Measurements from ENCODE around the gene EVC. TPM values are rescaled to one million over a fixed set of nuclear protein-coding genes. Genes with fewer than 3 reads are reported as not detected.

EVC gene
- total and polyA plus RNA-seq, 2 of the 8 experiments (the other 6 are each of a cell fraction or from before 2014, with no cell fraction given) = 2.6 to 9.8 TPM

GRCh38 chr4:5798946-5799345 is 87.9 kb downstream of the EVC start:
- ChIA-PET CTCF (ENCODE audit: partially characterized antibody) (interaction anchor here (0.8 to 1.2 kb wide), 6 partner anchors 10 to 230 kb away, joined by 3 to 4 read pairs (median 3); no protein-coding TSS in a partner anchor), POLR2A (ENCODE audit: partially characterized antibody) (no interaction called here)
- no peak for DNase-seq (ENCODE audit: low read depth in 1 of 2, low spot score in 2 of 2)
- H3K23me2 ChIP-seq (ENCODE audit: low read depth, low read length) = no peaks in the 10 kb centered on the region
- H2BK20ac ChIP-seq (ENCODE audit: low read length) = no peak overlapping the region
- no peak overlapping the region for H4K5ac ChIP-seq (ENCODE audit: insufficient read length, low read depth, low read length)
- H3K4ac ChIP-seq (replicated peaks; ENCODE audit: insufficient read length, low read depth, low read length) = no peak overlapping the region
- H3K9me3 ChIP-seq (ENCODE audit: insufficient read depth in 2 of 2, low read depth in 1 of 2, low read length in 1 of 2) = no peaks in the 10 kb centered on the region; a peak in 1 of 4 replicates
- H2BK15ac ChIP-seq (ENCODE audit: low read length) = no peak overlapping the region
- no peak overlapping the region for H3K18ac ChIP-seq (ENCODE audit: extremely low read depth, low read length)
- H3K36me3 ChIP-seq (ENCODE audit: control insufficient read depth in 2 of 4, insufficient read depth in 4 of 4, low read length in 3 of 4) = peaks cover 0 to 3% (median 2%) of the 10 kb centered on the region in 4 experiments; a peak in 3 of 8 replicates
- H3K23ac ChIP-seq (ENCODE audit: insufficient read length) = no peak overlapping the region
- no peak overlapping the region for H3K9ac ChIP-seq (replicated peaks in 1 of 4; ENCODE audit: extremely low read depth in 1 of 4, low read depth in 3 of 4, low read length in 3 of 4)
- H2AK5ac ChIP-seq (ENCODE audit: low read depth, low read length) = no peak overlapping the region
- H3K4me2 ChIP-seq (ENCODE audit: insufficient read depth in 1 of 2, low read depth in 2 of 2, low read length in 2 of 2) = no peak overlapping the region
- H3K4me3 ChIP-seq (ENCODE audit: extremely low read depth in 1 of 4, insufficient read depth in 2 of 4, low read depth in 3 of 4, low read length in 4 of 4) = no peak overlapping the region
- no peaks in the 10 kb centered on the region for H3K79me2 ChIP-seq (ENCODE audit: control insufficient read depth in 1 of 2, insufficient read depth in 2 of 2, low read length in 2 of 2)
- no peak overlapping the region; the same call in 1 of the 2 replicates for H4K8ac ChIP-seq (ENCODE audit: extremely low read depth, insufficient read depth, low read length)
- WGBS, 2 experiments (ENCODE audit: extremely low coverage in 1 of 2, insufficient coverage in 1 of 2, insufficient read length in 1 of 2, insufficient replicate concordance in 2 of 2, low coverage in 1 of 2, low lambda C conversion rate in 2 of 2, missing lambda C conversion rate in 1 of 2) = 96% methylated on average over 11 of the region's 11 CpGs; no CpG with 5 or more reads in 1 of the 2 experiments
- no peak overlapping the region for H2BK12ac ChIP-seq (ENCODE audit: low read depth, low read length)
- H2BK5ac ChIP-seq (ENCODE audit: low read depth, low read length) = no peak overlapping the region
- no peak overlapping the region for H3K27ac ChIP-seq (ENCODE audit: low read depth, low read length)
- H4K91ac ChIP-seq (replicated peaks; ENCODE audit: insufficient read length, low read length) = no peak overlapping the region
- FAIRE-seq = no peak
- no peak overlapping the region for H3K14ac ChIP-seq (ENCODE audit: insufficient read length)
- no peak overlapping the region for H3K56ac ChIP-seq (replicated peaks; ENCODE audit: insufficient read length, low read depth, low read length)
- H3K4me1 ChIP-seq (replicated peaks in 1 of 4; ENCODE audit: control insufficient read depth in 3 of 4, insufficient read depth in 4 of 4, low read length in 3 of 4) = no peaks in the 10 kb centered on the region
- peaks cover 0 to 4% of the 10 kb centered on the region in 2 experiments for H4K20me1 ChIP-seq (replicated peaks in 1 of 2; ENCODE audit: control insufficient read depth in 1 of 2, insufficient read depth in 2 of 2, low read length in 2 of 2)
- H2AFZ ChIP-seq (ENCODE audit: low read length) = no peak overlapping the region
- no peaks in the 10 kb centered on the region for H3K79me1 ChIP-seq (ENCODE audit: low read depth, low read length)
- H2BK120ac ChIP-seq (replicated peaks; ENCODE audit: low read depth, low read length) = no peak overlapping the region
- H3K27me3 ChIP-seq (replicated peaks in 1 of 4; ENCODE audit: control insufficient read depth in 3 of 4, extremely low read depth in 1 of 4, insufficient read depth in 3 of 4, low read length in 3 of 4) = no peaks in the 10 kb centered on the region
- TF ChIP-seq ASH2L (IDR thresholded peaks at IDR 0.05; ENCODE audit: low read length) (no peak), CEBPB (IDR thresholded peaks at IDR 0.05; ENCODE audit: low read depth, low read length) (no peak), CBX5 (IDR thresholded peaks at IDR 0.05; ENCODE audit: low read depth, low read length) (no peak), EP300 (IDR thresholded peaks at IDR 0.05; ENCODE audit: borderline replicate concordance in 1 of 2, low read depth in 2 of 2, low read length in 2 of 2) (no peak), RNF2 (IDR thresholded peaks at IDR 0.05; ENCODE audit: borderline replicate concordance, low read depth, low read length, missing control alignments, poor library complexity, severe bottlenecking) (no peak), BACH1 (IDR thresholded peaks at IDR 0.05; ENCODE audit: low read length) (no peak), CTCF (IDR thresholded peaks at IDR 0.05; ENCODE audit: control extremely low read depth in 1 of 3, insufficient read depth in 1 of 3, low read depth in 1 of 3, low read length in 3 of 3) (no peak), E2F6 (IDR thresholded peaks at IDR 0.05) (no peak), TAF1 (IDR thresholded peaks at IDR 0.05; ENCODE audit: low read depth, low read length) (no peak), EGR1 (IDR thresholded peaks at IDR 0.05; ENCODE audit: borderline replicate concordance, low read depth, low read length) (no peak), YY1 (IDR thresholded peaks at IDR 0.05; ENCODE audit: low read depth, low read length) (no peak)

Data from H1 (cell line).